Measurements from ENCODE around the gene CASZ1. TPM values are rescaled to one million over a fixed set of nuclear protein-coding genes. Genes with fewer than 3 reads are reported as not detected.

The CASZ1 gene
- total RNA-seq, 1 donor: under 0.01 TPM

DNA sequence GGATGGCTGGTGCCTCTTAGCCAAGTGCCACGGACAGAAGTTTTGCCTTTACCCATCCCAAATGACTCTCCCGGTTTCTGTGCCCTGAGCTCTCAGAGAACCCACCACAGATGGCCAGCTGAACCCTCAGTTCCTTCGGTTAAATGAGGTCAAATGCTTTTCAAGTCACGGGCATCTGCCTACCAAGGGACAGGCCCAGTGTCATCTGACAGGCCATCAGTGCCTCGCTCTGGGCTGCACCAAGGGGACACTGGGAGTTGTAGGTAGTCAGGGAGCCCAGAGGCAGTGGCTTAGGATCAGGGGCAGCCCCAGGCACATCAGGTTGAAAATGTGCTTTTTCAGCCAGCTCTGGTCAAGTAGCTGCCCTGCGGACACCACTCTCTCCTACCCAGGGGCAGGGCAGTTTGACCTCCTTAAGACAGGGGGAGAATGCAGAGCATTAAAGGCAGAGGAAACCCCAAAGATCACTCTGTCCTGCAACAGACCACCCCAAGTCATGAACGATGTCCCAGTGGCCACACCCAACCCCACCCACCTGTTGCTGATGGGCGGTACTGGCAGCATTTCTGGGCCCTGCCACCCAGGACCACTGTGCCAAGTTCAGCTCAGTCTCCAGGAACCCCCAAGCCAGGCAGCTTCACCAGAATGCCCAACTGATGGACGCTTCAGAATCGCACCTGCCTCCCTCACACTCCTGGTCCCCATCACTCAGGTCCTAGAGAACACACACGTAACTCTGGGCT is 60.7 kb downstream of the CASZ1 start:
- DNase-seq (ENCODE audit: low read depth): no peak
- TF ChIP-seq, protein P1, sequence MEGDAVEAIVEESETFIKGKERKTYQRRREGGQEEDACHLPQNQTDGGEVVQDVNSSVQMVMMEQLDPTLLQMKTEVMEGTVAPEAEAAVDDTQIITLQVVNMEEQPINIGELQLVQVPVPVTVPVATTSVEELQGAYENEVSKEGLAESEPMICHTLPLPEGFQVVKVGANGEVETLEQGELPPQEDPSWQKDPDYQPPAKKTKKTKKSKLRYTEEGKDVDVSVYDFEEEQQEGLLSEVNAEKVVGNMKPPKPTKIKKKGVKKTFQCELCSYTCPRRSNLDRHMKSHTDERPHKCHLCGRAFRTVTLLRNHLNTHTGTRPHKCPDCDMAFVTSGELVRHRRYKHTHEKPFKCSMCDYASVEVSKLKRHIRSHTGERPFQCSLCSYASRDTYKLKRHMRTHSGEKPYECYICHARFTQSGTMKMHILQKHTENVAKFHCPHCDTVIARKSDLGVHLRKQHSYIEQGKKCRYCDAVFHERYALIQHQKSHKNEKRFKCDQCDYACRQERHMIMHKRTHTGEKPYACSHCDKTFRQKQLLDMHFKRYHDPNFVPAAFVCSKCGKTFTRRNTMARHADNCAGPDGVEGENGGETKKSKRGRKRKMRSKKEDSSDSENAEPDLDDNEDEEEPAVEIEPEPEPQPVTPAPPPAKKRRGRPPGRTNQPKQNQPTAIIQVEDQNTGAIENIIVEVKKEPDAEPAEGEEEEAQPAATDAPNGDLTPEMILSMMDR (IDR thresholded peaks at IDR 0.05; ENCODE audit: insufficient read depth, low read depth, low read length): no peak
- no peak overlapping the region for H3K4me3 ChIP-seq (ENCODE audit: low read depth, low read length)

DNA sequence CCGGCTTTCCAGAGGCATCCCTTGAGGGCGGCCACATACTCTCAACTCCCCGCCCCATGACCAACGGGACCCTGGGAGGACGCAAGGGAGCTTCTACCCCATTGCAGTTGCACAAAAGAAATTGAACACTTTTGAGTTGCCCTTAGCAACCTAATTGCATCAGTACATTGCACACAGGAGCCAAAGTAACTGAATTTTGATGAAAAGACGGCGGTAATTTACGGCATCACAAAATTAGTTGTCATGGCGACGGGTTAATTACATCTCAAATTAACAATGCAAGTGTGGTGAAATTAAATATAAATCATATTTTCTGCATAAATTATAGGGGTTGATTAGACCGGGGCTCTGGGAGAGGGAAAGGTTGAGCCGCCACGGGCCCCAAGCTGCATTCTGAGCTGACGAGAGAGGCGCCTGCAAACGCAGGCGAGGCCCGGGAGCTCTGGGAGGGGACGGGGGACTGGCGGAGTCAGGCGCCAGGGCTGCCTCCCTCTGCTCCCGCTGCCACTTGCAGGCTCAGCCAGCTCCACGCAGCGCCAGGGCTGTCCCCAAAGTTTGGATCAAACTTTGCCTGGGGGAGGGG is 61.4 kb downstream of the CASZ1 start:
- TF ChIP-seq, protein P1 (IDR thresholded peaks at IDR 0.05; ENCODE audit: insufficient read depth, low read depth, low read length): no peak
- no peak overlapping the region for H3K4me3 ChIP-seq (ENCODE audit: low read depth, low read length)
- DNase-seq (ENCODE audit: low read depth): no peak

- no peak overlapping the region for H3K4me3 ChIP-seq (ENCODE audit: low read depth, low read length)
- TF ChIP-seq, protein P1 (IDR thresholded peaks at IDR 0.05; ENCODE audit: insufficient read depth, low read depth, low read length): no peak
Observed at GRCh38 chr1:10734375-10734774, 62.1 kb downstream of the CASZ1 start.

DNA sequence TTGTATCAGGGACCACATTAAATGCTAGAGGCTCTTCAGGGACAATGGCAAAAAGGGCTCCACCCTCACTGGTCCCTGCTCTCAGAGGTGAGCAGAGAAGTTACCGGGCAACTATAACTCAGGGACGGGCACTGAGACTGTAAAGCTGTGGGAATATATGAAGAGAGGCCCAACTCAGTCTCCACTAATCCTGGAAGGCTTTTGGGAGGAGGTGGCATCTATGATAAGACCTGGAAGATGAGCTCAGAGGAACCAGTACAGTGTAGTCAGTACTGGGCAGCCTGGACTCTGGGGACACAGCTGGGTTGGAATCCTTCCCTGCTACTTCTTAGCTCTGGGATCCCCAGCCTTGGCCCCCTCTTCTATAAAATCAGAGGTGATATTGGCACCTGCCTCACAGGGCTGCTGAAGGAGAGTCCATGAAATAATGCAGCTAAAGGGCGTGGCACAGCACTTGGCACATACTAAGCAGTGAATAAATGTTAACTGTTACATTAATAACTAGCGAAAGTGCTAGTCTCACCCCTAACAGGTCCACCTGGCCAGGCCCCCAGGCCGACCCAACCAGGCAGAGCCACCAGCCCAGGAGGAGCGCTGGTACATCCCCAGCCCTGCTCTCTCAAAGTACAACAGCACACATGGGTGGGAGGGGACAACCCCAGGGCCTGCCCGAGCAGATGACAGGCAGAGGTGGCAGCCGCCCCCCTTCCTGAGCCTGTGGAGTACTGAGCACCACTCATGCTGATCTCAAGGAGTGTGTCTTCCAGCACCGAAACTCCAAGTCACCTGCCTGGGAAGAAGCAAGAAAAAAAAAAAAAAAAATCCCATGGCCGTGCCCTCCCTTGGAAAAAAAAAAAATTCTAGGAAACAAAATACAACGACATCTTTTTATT is 62.7 kb downstream of the CASZ1 start:
- no peak for DNase-seq (ENCODE audit: low read depth)
- TF ChIP-seq, protein P1 (IDR thresholded peaks at IDR 0.05; ENCODE audit: insufficient read depth, low read depth, low read length): no peak
- no peak overlapping the region for H3K4me3 ChIP-seq (ENCODE audit: low read depth, low read length)

More at GRCh38 chr1:10734375-10734774, 62.1 kb downstream of the CASZ1 start:
- DNase-seq (ENCODE audit: low read depth): no peak

DNA sequence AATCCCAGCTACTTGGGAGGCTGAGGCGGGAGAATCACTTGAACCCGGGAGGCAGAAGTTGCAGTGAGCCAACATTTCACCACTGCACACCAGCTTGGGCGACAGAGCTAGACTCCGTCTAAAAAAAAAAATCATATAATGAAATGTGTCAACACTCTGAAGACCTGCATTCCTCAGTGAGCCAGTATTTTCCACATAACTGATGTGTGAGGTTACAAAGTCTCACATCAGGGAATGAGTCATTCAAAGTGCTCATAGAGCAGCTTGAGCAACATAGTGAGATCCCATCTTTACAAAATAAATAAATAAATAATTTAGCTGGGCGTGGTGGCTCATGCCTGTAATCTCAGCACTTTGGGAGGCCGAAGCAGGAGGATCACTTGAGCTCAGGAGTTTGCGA is 65.5 kb downstream of the CASZ1 start:
- TF ChIP-seq, protein P1 (IDR thresholded peaks at IDR 0.05; ENCODE audit: insufficient read depth, low read depth, low read length): no peak
- peak; percentile 67 for DNase-seq (ENCODE audit: low read depth)

GRCh38 chr1:10728595-10729410 is 67.6 kb downstream of the CASZ1 start:
- no peak for DNase-seq (ENCODE audit: low read depth)
- TF ChIP-seq, protein P1 (IDR thresholded peaks at IDR 0.05; ENCODE audit: insufficient read depth, low read depth, low read length): no peak
- H3K4me3 ChIP-seq (ENCODE audit: low read depth, low read length): no peak overlapping the region

More for the DNA sequence above, 65.5 kb downstream of the CASZ1 start:
- no peak overlapping the region for H3K4me3 ChIP-seq (ENCODE audit: low read depth, low read length)

All from fibroblast of villous mesenchyme (primary cell).